K562 (cell line): ENCODE measurements around the gene TMEM143. TPM values are rescaled to one million over a fixed set of nuclear protein-coding genes. Genes with fewer than 3 reads are reported as not detected.

Experiments used
- BACH1 ChIP-seq: fragments of 200-800 bp; sonication (Bioruptor generic); IDR thresholded peaks from 2 replicates; pipeline ENCODE4 v1.6.1; 2016; ENCODE audit warnings: missing genetic modification characterization, missing compliant biosample characterization
- FOXK1 ChIP-seq: sonication (generic); formaldehyde crosslinking; IDR thresholded peaks from 2 replicates; pipeline ENCODE4 v1.8.0; 2022; ENCODE audit warnings: missing genetic modification reagents, mild to moderate bottlenecking, borderline replicate concordance
- FOXO4 ChIP-seq: fragments of 450-650 bp; formaldehyde crosslinking; IDR thresholded peaks from 2 replicates; pipeline ENCODE4 v1.4.0; 2020; ENCODE audit warnings: mild to moderate bottlenecking, moderate library complexity
- IRF1 ChIP-seq: sonication (generic); formaldehyde crosslinking; IDR thresholded peaks from 2 replicates; pipeline ENCODE4 v1.8.0; 2022; ENCODE audit warnings: missing genetic modification reagents, mild to moderate bottlenecking, borderline replicate concordance
- KDM1A ChIP-seq, 2 experiments: fragments of 450-650 bp; IDR thresholded peaks; 2 replicates each; pipeline ENCODE4 v1.6.1; 2016; ENCODE audit warnings: mild to moderate bottlenecking in 2 of 2
- KLF16 ChIP-seq: IDR thresholded peaks from 2 replicates; pipeline ENCODE4 v1.6.1; 2016; ENCODE audit warnings: antibody characterized with exemption
- NCOA2 ChIP-seq, 2 experiments: fragments of 450-650 bp; IDR thresholded peaks; 2 replicates each; pipeline ENCODE4 v1.6.1; 2018; ENCODE audit warnings: mild to moderate bottlenecking in 2 of 2, moderate library complexity in 1 of 2; ENCODE audit not compliant: partially characterized antibody in 2 of 2
- NR3C1 ChIP-seq: sonication (generic); formaldehyde crosslinking; IDR thresholded peaks from 2 replicates; pipeline ENCODE4 v1.8.1; 2022; ENCODE audit warnings: missing genetic modification reagents
- PRPF4 ChIP-seq: fragments of 200-400 bp; formaldehyde crosslinking; IDR thresholded peaks from one replicate; pipeline ENCODE4 v1.6.1; 2017; ENCODE audit warnings: low read length, low read depth, mild to moderate bottlenecking; ENCODE audit not compliant: insufficient read depth, poor library complexity, severe bottlenecking
- ZEB2 ChIP-seq: fragments of 450-650 bp; IDR thresholded peaks from 2 replicates; pipeline ENCODE4 v1.6.1; 2016
- polyA plus RNA-seq, 8 experiments: library from polyadenylated mRNA; depleted of rRNA in 4 of 8; stranded (reverse) in 5 of 8; unstranded in 3 of 8; fragments of >200 nt; fragmentation: Nextera tagmentation in 2 of 8; fragmentation: Illumina TruSeq in 1 of 8; extraction: Ambion mirVana in 2 of 8; extraction: Trizol in 1 of 8; gene quantifications; 2 replicates each; pipeline versions ENCODE4 v1.2.1 to v1.2.3, GENCODE V29; 2011 to 2014; ENCODE audit warnings: inconsistent platforms in 1 of 8, missing spikeins in 1 of 8
- total RNA-seq, 7 experiments: library from RNA; depleted of rRNA in 6 of 7; stranded (reverse); fragments of >200 nt in 6 of 7; fragmentation: Illumina TruSeq in 2 of 7; extraction: Trizol in 2 of 7; gene quantifications; 2 replicates each; pipeline versions ENCODE4 v1.2.1 to v1.2.3, GENCODE V29; 2011 to 2021; ENCODE audit warnings: low replicate concordance in 1 of 7
- TF ChIP-seq, protein P1 (sequence below), 2 experiments: fragments of 450-650 bp in 1 of 2; sonication (generic) in 1 of 2; formaldehyde crosslinking in 1 of 2; IDR thresholded peaks; 2 replicates each; pipeline versions ENCODE4 v1.7.1 to v1.9.0; 2016 to 2022; ENCODE audit warnings: inconsistent platforms in 1 of 2, mild to moderate bottlenecking in 1 of 2, missing genetic modification reagents in 1 of 2
- TF ChIP-seq, protein P2 (sequence below): fragments of 250-450 bp; sonication (Bioruptor Pico); IDR thresholded peaks from 2 replicates; pipeline ENCODE4 v1.8.0; 2022; ENCODE audit warnings: moderate library complexity, mild to moderate bottlenecking, inconsistent platforms

TMEM143 gene
- total and polyA plus RNA-seq, 9 of the 15 experiments (the other 6 are each of a cell fraction or from before 2014, with no cell fraction given) = 0.66 to 8.8 (median 4.3) TPM

DNA sequence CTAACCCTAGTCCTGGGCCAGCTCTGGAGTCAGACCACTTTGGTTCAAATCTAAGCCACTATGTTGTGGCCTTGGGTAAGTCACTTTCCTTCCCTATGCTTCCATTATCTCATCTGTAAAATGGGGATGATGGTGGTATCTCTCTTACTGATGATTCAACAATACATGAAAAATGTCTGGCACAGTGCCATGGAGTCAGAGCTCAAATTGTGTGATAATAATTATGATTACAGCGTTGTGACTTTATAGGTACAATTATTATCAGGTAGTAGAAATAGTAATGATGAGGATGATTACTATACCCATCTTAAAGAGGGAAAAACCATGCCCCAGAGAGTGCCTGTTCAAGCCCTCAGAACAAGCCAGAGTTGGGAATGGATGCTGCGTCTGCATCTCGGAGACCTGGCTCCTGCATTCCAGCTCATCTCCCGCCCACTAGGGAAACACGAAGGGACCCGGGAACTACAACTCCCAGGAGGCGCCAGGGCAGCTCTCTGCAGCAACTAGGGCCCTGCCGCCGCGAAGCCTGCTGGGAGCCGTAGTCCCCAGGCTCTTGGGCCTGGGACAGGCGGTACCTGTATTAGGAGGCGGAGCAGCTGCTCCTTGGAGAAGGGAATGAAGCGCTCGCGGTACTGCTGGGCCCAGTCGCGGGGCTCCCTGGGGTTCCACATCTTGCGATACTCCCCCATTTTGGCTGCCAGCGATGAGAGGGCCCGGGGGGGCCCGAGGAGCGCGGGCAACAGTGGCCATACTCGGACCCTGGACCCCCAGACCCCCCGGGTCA lies 832 bp downstream of the TMEM143 start (continued):
- TF ChIP-seq, protein P1, sequence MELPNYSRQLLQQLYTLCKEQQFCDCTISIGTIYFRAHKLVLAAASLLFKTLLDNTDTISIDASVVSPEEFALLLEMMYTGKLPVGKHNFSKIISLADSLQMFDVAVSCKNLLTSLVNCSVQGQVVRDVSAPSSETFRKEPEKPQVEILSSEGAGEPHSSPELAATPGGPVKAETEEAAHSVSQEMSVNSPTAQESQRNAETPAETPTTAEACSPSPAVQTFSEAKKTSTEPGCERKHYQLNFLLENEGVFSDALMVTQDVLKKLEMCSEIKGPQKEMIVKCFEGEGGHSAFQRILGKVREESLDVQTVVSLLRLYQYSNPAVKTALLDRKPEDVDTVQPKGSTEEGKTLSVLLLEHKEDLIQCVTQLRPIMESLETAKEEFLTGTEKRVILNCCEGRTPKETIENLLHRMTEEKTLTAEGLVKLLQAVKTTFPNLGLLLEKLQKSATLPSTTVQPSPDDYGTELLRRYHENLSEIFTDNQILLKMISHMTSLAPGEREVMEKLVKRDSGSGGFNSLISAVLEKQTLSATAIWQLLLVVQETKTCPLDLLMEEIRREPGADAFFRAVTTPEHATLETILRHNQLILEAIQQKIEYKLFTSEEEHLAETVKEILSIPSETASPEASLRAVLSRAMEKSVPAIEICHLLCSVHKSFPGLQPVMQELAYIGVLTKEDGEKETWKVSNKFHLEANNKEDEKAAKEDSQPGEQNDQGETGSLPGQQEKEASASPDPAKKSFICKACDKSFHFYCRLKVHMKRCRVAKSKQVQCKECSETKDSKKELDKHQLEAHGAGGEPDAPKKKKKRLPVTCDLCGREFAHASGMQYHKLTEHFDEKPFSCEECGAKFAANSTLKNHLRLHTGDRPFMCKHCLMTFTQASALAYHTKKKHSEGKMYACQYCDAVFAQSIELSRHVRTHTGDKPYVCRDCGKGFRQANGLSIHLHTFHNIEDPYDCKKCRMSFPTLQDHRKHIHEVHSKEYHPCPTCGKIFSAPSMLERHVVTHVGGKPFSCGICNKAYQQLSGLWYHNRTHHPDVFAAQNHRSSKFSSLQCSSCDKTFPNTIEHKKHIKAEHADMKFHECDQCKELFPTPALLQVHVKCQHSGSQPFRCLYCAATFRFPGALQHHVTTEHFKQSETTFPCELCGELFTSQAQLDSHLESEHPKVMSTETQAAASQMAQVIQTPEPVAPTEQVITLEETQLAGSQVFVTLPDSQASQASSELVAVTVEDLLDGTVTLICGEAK (IDR thresholded peaks at IDR 0.05) = no peak
- TF ChIP-seq, protein P1 (CRISPR knock-in tag; IDR thresholded peaks at IDR 0.05) = no peak
- no peak for TF ChIP-seq FOXK1
- TF ChIP-seq PRPF4 = no peak
- peak; percentile 85; the same call in 1 of the 2 replicates for TF ChIP-seq BACH1 (tag)
- no peak for TF ChIP-seq IRF1 (CRISPR knock-in tag)
- no peak for TF ChIP-seq KLF16
- no peak for TF ChIP-seq NR3C1 (CRISPR knock-in tag)
- no peak for TF ChIP-seq FOXO4 (CRISPR knock-in tag)
- no peak for TF ChIP-seq KDM1A (IDR thresholded peaks at IDR 0.05)
- TF ChIP-seq, protein P2, sequence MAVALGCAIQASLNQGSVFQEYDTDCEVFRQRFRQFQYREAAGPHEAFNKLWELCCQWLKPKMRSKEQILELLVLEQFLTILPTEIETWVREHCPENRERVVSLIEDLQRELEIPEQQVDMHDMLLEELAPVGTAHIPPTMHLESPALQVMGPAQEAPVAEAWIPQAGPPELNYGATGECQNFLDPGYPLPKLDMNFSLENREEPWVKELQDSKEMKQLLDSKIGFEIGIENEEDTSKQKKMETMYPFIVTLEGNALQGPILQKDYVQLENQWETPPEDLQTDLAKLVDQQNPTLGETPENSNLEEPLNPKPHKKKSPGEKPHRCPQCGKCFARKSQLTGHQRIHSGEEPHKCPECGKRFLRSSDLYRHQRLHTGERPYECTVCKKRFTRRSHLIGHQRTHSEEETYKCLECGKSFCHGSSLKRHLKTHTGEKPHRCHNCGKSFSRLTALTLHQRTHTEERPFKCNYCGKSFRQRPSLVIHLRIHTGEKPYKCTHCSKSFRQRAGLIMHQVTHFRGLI (CRISPR knock-in tag) = no peak
- TF ChIP-seq ZEB2 = no peak
- TF ChIP-seq NCOA2 (IDR thresholded peaks at IDR 0.05; ENCODE audit: partially characterized antibody in 2 of 2) = no peak
